NCI-H2196 treated with DMSO at 0.1 percent for 48 hours (cell line): Measurements from ENCODE around the gene BNC2.

Experiments
- DNase-seq: peaks from one replicate; lab custom pipeline; 2025; ENCODE audit not compliant: unreplicated experiment; lab: John Stamatoyannopoulos, UW

The BNC2 gene

GRCh38 chr9:16718296-16718695 is 152.2 kb downstream of the BNC2 start:
- no peak for DNase-seq

- DNase-seq: no peak
Observed at GRCh38 chr9:16716601-16717000, 153.9 kb downstream of the BNC2 start.

GRCh38 chr9:16715404-16715803 is 155.1 kb downstream of the BNC2 start:
- DNase-seq: no peak

- no peak for DNase-seq
Observed at GRCh38 chr9:16712787-16713186, 157.7 kb downstream of the BNC2 start.

- no peak for DNase-seq
Observed at GRCh38 chr9:16710888-16711287, 159.6 kb downstream of the BNC2 start.

GRCh38 chr9:16709924-16710323 is 160.5 kb downstream of the BNC2 start:
- no peak for DNase-seq

GRCh38 chr9:16708656-16709435 is 161.6 kb downstream of the BNC2 start:
- DNase-seq: no peak

GRCh38 chr9:16705111-16705604 is 165.3 kb downstream of the BNC2 start:
- DNase-seq: no peak

- DNase-seq: no peak
Observed at GRCh38 chr9:16704116-16705110, 166.1 kb downstream of the BNC2 start.

GRCh38 chr9:16701347-16701746 is 169.1 kb downstream of the BNC2 start:
- no peak for DNase-seq

GRCh38 chr9:16693616-16694015 is 176.9 kb downstream of the BNC2 start:
- no peak for DNase-seq

GRCh38 chr9:16690628-16691027 is 179.8 kb downstream of the BNC2 start:
- no peak for DNase-seq

GRCh38 chr9:16690205-16690604 is 180.3 kb downstream of the BNC2 start:
- DNase-seq: no peak

- peak; percentile 33 for DNase-seq
Observed at GRCh38 chr9:16689351-16689938, 181.0 kb downstream of the BNC2 start.

- DNase-seq: no peak
Observed at GRCh38 chr9:16688814-16689213, 181.7 kb downstream of the BNC2 start.

- no peak for DNase-seq
Observed at GRCh38 chr9:16687678-16688369, 182.6 kb downstream of the BNC2 start.

GRCh38 chr9:16683326-16683725 is 187.1 kb downstream of the BNC2 start:
- DNase-seq: no peak

- DNase-seq: no peak
Observed at GRCh38 chr9:16682273-16682672, 188.2 kb downstream of the BNC2 start.

- no peak for DNase-seq
Observed at GRCh38 chr9:16681652-16681987, 188.8 kb downstream of the BNC2 start.

- no peak for DNase-seq
Observed at GRCh38 chr9:16680975-16681651, 189.4 kb downstream of the BNC2 start.
